H9 (cell line): ENCODE data around the gene GFPT2. TPM values are rescaled to one million over a fixed set of nuclear protein-coding genes. Genes with fewer than 3 reads are reported as not detected.

Source experiments
- DNase-seq: peaks from one replicate; pipeline ENCODE4 v3.0.0-alpha.2; 2017
- H2AFZ ChIP-seq: one replicate; pipeline ENCODE4 v1.6.1; 2013; ENCODE audit warnings: mild to moderate bottlenecking, low read length, control low read depth, moderate library complexity
- H2AK5ac ChIP-seq: 2 replicates; pipeline ENCODE4 v1.6.1; 2013; ENCODE audit warnings: low read length, control low read depth, mixed read lengths; ENCODE audit not compliant: insufficient read length
- H2BK120ac ChIP-seq: one replicate; pipeline ENCODE4 v1.6.1; 2013; ENCODE audit warnings: low read depth, mild to moderate bottlenecking, low read length, control low read depth, inconsistent platforms; ENCODE audit not compliant: poor library complexity, severe bottlenecking
- H2BK12ac ChIP-seq: 2 replicates; pipeline ENCODE4 v1.6.1; 2013; ENCODE audit warnings: low read length, control low read depth, mixed read lengths, low read depth; ENCODE audit not compliant: insufficient read length
- H2BK15ac ChIP-seq: 2 replicates; pipeline ENCODE4 v1.6.1; 2013; ENCODE audit warnings: low read depth, low read length, control low read depth
- H2BK20ac ChIP-seq: one replicate; pipeline ENCODE4 v1.6.1; 2013; ENCODE audit warnings: low read depth, mild to moderate bottlenecking, low read length, control low read depth, inconsistent platforms; ENCODE audit not compliant: poor library complexity, severe bottlenecking
- H2BK5ac ChIP-seq: 2 replicates; pipeline ENCODE4 v1.6.1; 2013; ENCODE audit warnings: low read length, control low read depth, mixed read lengths; ENCODE audit not compliant: insufficient read length
- H3K14ac ChIP-seq: 2 replicates; pipeline ENCODE4 v1.6.1; 2013; ENCODE audit warnings: low read length, control low read depth; ENCODE audit not compliant: insufficient read depth
- H3K18ac ChIP-seq: 2 replicates; pipeline ENCODE4 v1.6.1; 2013; ENCODE audit warnings: low read depth, mild to moderate bottlenecking, mixed read lengths, low read length, control low read depth; ENCODE audit not compliant: insufficient read length
- H3K23ac ChIP-seq: 2 replicates; pipeline ENCODE4 v1.6.1; 2013; ENCODE audit warnings: low read length, control low read depth, mixed read lengths, low read depth; ENCODE audit not compliant: insufficient read length
- H3K23me2 ChIP-seq: 2 replicates; pipeline ENCODE4 v1.6.1; 2013; ENCODE audit warnings: low read depth, mild to moderate bottlenecking, mixed read lengths, low read length, control low read depth; ENCODE audit not compliant: insufficient read length, poor library complexity, severe bottlenecking
- H3K27ac ChIP-seq: 2 replicates; pipeline ENCODE4 v1.5.1; 2013; ENCODE audit warnings: low read length, control low read depth, mixed read lengths, low read depth; ENCODE audit not compliant: insufficient read length
- H3K27me3 ChIP-seq: 2 replicates; pipeline ENCODE4 v1.6.1; 2013; ENCODE audit warnings: low read length, control low read depth, inconsistent platforms; ENCODE audit not compliant: insufficient read depth
- H3K4ac ChIP-seq: 2 replicates; pipeline ENCODE4 v1.6.1; 2013; ENCODE audit warnings: low read depth, mild to moderate bottlenecking, control low read depth, inconsistent platforms, low read length, moderate library complexity
- H3K4me1 ChIP-seq: 2 replicates; pipeline ENCODE4 v1.6.1; 2013; ENCODE audit warnings: low read length, control low read depth, inconsistent platforms; ENCODE audit not compliant: insufficient read depth
- H3K4me2 ChIP-seq: 2 replicates; pipeline ENCODE4 v1.6.1; 2013; ENCODE audit warnings: low read length, control low read depth, mixed read lengths; ENCODE audit not compliant: insufficient read length, insufficient read depth
- H3K56ac ChIP-seq: 2 replicates; pipeline ENCODE4 v1.6.1; 2013; ENCODE audit warnings: low read depth, mild to moderate bottlenecking, mixed read lengths, low read length, control low read depth; ENCODE audit not compliant: insufficient read length
- H3K79me1 ChIP-seq: 2 replicates; pipeline ENCODE4 v1.6.1; 2013; ENCODE audit warnings: low read depth, mild to moderate bottlenecking, moderate library complexity, low read length, control low read depth, inconsistent platforms; ENCODE audit not compliant: insufficient read depth, poor library complexity, severe bottlenecking
- H3K79me2 ChIP-seq: 2 replicates; pipeline ENCODE4 v1.6.1; 2013; ENCODE audit warnings: low read length, control low read depth, inconsistent platforms; ENCODE audit not compliant: insufficient read depth
- H3K9ac ChIP-seq: 2 replicates; pipeline ENCODE4 v1.6.1; 2013; ENCODE audit warnings: low read length, control low read depth, mixed read lengths; ENCODE audit not compliant: insufficient read length; ENCODE audit errors: extremely low read depth
- H3K9me3 ChIP-seq: one replicate; pipeline ENCODE4 v1.6.1; 2013; ENCODE audit warnings: low read depth, low read length, inconsistent platforms; ENCODE audit not compliant: control insufficient read depth
- H3T11ph ChIP-seq: one replicate; pipeline ENCODE4 v1.6.1; 2013; ENCODE audit warnings: mild to moderate bottlenecking, low read length, control low read depth, inconsistent platforms
- H4K20me1 ChIP-seq: one replicate; pipeline ENCODE4 v1.6.1; 2013; ENCODE audit not compliant: control insufficient read depth, insufficient read length, insufficient read depth
- H4K5ac ChIP-seq: 2 replicates; pipeline ENCODE4 v1.6.1; 2013; ENCODE audit warnings: low read depth, mild to moderate bottlenecking, mixed read lengths, low read length, control low read depth; ENCODE audit not compliant: insufficient read length
- H4K8ac ChIP-seq: replicated peaks from 2 replicates; pipeline ENCODE4 v1.6.1; 2013; ENCODE audit warnings: low read length, control low read depth, mixed read lengths, low read depth; ENCODE audit not compliant: insufficient read length
- H4K91ac ChIP-seq: 2 replicates; pipeline ENCODE4 v1.6.1; 2013; ENCODE audit warnings: low read depth, mild to moderate bottlenecking, moderate library complexity, mixed read lengths, low read length, control low read depth; ENCODE audit not compliant: insufficient read length
- H3K27ac Mint-ChIP-seq, 3 experiments: 2 replicates in 2 of 3; 3 replicates in 1 of 3; pipeline ENCODE4 v1.8.0; 2020 to 2021; ENCODE audit warnings: mixed read lengths in 3 of 3, mild to moderate bottlenecking in 1 of 3, moderate library complexity in 1 of 3
- H3K27me3 Mint-ChIP-seq: 2 replicates; pipeline ENCODE4 v1.8.0; 2021; ENCODE audit warnings: low read depth, mild to moderate bottlenecking, moderate library complexity, mixed read lengths
- H3K36me3 Mint-ChIP-seq, 3 experiments: 2 replicates in 2 of 3; 3 replicates in 1 of 3; pipeline ENCODE4 v1.8.0; 2020 to 2021; ENCODE audit warnings: low read depth in 3 of 3, mixed read lengths in 3 of 3; ENCODE audit not compliant: insufficient read depth in 1 of 3
- H3K4me1 Mint-ChIP-seq, 2 experiments: 2 replicates each; pipeline ENCODE4 v1.8.0; 2020; ENCODE audit warnings: mixed read lengths in 2 of 2
- H3K4me3 Mint-ChIP-seq, 2 experiments: 2 replicates in 1 of 2; 3 replicates in 1 of 2; pipeline ENCODE4 v1.8.0; 2020 to 2021; ENCODE audit warnings: mild to moderate bottlenecking in 2 of 2, mixed read lengths in 2 of 2, moderate library complexity in 1 of 2
- H3K9me3 Mint-ChIP-seq, 2 experiments: 2 replicates in 1 of 2; 3 replicates in 1 of 2; pipeline ENCODE4 v1.8.0; 2020; ENCODE audit warnings: mild to moderate bottlenecking in 2 of 2, mixed read lengths in 2 of 2, moderate library complexity in 1 of 2
- WGBS: extraction: QIAGEN DNeasy Blood & Tissue Kit; methylation state at CpG from one replicate; pipeline ENCODE4 v1.1.7; 2013; ENCODE audit warnings: missing lambda C conversion rate, low lambda C conversion rate, mixed read lengths; ENCODE audit not compliant: insufficient read length; ENCODE audit errors: extremely low coverage; 5-methylcytosine and 5-hydroxymethylcytosine counted together
- total RNA-seq: library from RNA; stranded (reverse); gene quantifications from 2 replicates; pipeline ENCODE4 v1.2.1, GENCODE V29; 2021
- TF ChIP-seq, protein P1 (sequence below): fragments of 200-600 bp; sonication (generic); conservative IDR thresholded peaks from 3 replicates; pipeline ENCODE4 v1.8.0; 2021; ENCODE audit warnings: antibody characterized with exemption, mild to moderate bottlenecking

GFPT2 gene
- total RNA-seq, 1 experiment from 2014 or later = 89.8 TPM

DNA sequence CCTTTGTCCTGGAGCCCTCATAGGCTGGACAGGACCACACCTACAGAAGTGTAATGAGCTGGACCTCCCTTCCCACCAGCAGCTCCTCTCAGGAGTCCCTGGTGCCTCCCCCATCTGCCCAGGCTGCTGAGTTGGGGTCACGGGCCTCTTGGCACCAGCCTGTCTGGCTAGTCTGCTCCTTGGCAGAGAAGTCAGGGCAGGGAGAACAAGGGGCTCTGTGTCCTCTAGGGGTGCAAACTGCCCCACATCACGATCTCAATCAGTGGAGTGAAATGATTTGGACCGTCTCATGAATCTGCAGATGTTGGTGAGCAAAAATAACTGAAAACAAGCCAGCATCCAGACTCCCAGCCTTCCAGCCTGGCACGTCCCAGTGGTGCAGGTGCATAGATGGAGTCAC lies 14.9 kb upstream of the GFPT2 start:
- H4K91ac ChIP-seq = no peak overlapping the region
- no peaks in the 10 kb centered on the region for H3K36me3 Mint-ChIP-seq
- no peak overlapping the region for H3K27ac ChIP-seq
- no peaks in the 10 kb centered on the region for H3K9me3 ChIP-seq
- no peak overlapping the region for H3T11ph ChIP-seq
- 0 out of 4 replicates have a peak, but pooled peaks cover 3 to 5% of the 10 kb centered on the region in 2 experiments for H3K4me1 Mint-ChIP-seq
- H4K5ac ChIP-seq = no peak overlapping the region
- no CpG with 5 or more reads among the region's 4 CpGs for WGBS
- no peak overlapping the region for H2BK12ac ChIP-seq
- no peak overlapping the region for H2BK5ac ChIP-seq
- H3K27me3 ChIP-seq = no peaks in the 10 kb centered on the region
- no peaks in the 10 kb centered on the region for H3K23me2 ChIP-seq
- TF ChIP-seq, protein P1, sequence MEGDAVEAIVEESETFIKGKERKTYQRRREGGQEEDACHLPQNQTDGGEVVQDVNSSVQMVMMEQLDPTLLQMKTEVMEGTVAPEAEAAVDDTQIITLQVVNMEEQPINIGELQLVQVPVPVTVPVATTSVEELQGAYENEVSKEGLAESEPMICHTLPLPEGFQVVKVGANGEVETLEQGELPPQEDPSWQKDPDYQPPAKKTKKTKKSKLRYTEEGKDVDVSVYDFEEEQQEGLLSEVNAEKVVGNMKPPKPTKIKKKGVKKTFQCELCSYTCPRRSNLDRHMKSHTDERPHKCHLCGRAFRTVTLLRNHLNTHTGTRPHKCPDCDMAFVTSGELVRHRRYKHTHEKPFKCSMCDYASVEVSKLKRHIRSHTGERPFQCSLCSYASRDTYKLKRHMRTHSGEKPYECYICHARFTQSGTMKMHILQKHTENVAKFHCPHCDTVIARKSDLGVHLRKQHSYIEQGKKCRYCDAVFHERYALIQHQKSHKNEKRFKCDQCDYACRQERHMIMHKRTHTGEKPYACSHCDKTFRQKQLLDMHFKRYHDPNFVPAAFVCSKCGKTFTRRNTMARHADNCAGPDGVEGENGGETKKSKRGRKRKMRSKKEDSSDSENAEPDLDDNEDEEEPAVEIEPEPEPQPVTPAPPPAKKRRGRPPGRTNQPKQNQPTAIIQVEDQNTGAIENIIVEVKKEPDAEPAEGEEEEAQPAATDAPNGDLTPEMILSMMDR = no peak
- H2AK5ac ChIP-seq = no peak overlapping the region
- H3K79me1 ChIP-seq = no peaks in the 10 kb centered on the region
- H3K4me2 ChIP-seq = no peak overlapping the region
- no peak overlapping the region for H2BK120ac ChIP-seq
- no peak for DNase-seq
- no peak overlapping the region for H3K14ac ChIP-seq
- no peak overlapping the region for H3K4ac ChIP-seq
- H3K9me3 Mint-ChIP-seq = no peaks in the 10 kb centered on the region
- no peaks in the 10 kb centered on the region for H3K79me2 ChIP-seq
- H3K27ac Mint-ChIP-seq = no peak overlapping the region
- no peak overlapping the region for H3K18ac ChIP-seq
- H3K56ac ChIP-seq = no peak overlapping the region
- no peaks in the 10 kb centered on the region for H4K20me1 ChIP-seq
- H3K27me3 Mint-ChIP-seq = no peaks in the 10 kb centered on the region
- H3K23ac ChIP-seq = no peak overlapping the region
- no peak overlapping the region for H4K8ac ChIP-seq
- H3K4me3 Mint-ChIP-seq = no peak overlapping the region
- no peak overlapping the region for H2BK20ac ChIP-seq
- H3K4me1 ChIP-seq = no peaks in the 10 kb centered on the region
- H2AFZ ChIP-seq = no peak overlapping the region
- H2BK15ac ChIP-seq = no peak overlapping the region
- H3K9ac ChIP-seq = no peak overlapping the region
